ENCODE results near the gene ANKK1. TPM values are rescaled to one million over a fixed set of nuclear protein-coding genes. Genes with fewer than 3 reads are reported as not detected.

The ANKK1 gene
- total RNA-seq, 1 donor = 0.31 TPM

DNA sequence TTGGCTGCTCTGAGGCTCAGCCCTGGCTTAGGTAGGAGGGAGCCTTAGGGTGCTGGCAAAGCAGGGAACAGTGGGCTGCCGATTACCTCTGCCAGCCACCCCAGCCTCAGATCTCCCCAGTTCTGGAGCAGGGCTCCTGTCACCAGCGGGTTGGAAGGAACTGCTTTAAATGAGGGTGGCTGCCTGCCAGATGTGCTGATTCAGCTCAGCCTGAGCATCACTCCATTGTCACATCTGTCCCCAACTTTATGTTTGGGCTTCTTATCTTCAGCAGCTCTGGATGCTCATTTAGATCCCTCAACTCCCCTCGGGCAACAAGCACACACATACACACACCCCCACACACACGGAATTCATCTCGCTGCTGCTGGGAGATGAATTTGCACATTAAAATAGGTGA, 16.9 kb upstream of the ANKK1 start:
- H3K27me3 ChIP-seq (ENCODE audit: insufficient read depth, low read length) = no peaks in the 10 kb centered on the region
- H3K4me1 ChIP-seq (ENCODE audit: insufficient read depth, low read length) = no peaks in the 10 kb centered on the region
- H3K9me3 ChIP-seq (ENCODE audit: low read depth, low read length) = no peaks in the 10 kb centered on the region
- no peak overlapping the region for H3K4me3 ChIP-seq (ENCODE audit: low read length)

DNA sequence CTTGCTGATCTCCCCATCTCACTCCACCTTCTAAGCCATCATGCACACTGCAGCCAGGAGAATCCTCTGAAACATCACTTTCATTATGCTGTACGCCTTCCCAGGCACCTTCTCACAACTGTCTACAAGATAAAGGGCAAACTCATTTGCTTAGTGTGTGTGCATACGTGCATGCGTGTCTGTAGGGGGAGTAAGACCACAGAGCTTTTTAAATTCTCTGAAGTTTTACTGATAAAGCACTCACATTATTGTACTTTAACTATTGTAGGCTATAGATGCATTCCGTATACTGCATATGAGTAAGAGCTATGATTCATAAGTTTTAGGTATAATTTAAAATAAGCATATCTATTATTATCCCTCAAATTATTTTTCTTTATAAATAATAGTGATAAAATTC, 15.3 kb upstream of the ANKK1 start:
- Histone ChIP-seq H3K9me3 (ENCODE audit: low read depth, low read length) (no peaks in the 10 kb centered on the region), H3K4me1 (ENCODE audit: insufficient read depth, low read length) (no peaks in the 10 kb centered on the region), H3K27me3 (ENCODE audit: insufficient read depth, low read length) (no peaks in the 10 kb centered on the region), H3K4me3 (ENCODE audit: low read length) (no peak overlapping the region)

DNA sequence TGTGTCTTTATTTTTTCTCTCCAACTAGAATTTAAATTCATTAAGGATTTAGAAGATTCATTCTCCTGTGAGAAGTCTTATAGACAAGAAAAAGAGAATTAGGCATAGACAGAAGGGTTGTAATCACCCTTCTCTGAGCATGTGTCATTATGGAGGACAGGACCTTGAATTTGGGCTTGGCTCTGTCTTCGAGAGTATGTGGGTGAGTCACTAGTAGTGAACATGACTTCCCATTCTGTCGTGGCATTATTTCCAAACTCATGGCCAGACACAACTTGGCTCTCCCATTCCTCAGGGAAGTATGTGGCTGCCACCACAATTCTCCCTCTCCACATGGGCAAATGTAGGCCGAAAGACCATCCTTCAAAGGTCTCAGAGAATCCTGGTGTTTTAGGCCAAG, 14.3 kb upstream of the ANKK1 start:
- Histone ChIP-seq H3K27me3 (ENCODE audit: insufficient read depth, low read length) (no peaks in the 10 kb centered on the region), H3K9me3 (ENCODE audit: low read depth, low read length) (no peaks in the 10 kb centered on the region), H3K4me3 (ENCODE audit: low read length) (no peak overlapping the region), H3K4me1 (ENCODE audit: insufficient read depth, low read length) (no peaks in the 10 kb centered on the region)

DNA sequence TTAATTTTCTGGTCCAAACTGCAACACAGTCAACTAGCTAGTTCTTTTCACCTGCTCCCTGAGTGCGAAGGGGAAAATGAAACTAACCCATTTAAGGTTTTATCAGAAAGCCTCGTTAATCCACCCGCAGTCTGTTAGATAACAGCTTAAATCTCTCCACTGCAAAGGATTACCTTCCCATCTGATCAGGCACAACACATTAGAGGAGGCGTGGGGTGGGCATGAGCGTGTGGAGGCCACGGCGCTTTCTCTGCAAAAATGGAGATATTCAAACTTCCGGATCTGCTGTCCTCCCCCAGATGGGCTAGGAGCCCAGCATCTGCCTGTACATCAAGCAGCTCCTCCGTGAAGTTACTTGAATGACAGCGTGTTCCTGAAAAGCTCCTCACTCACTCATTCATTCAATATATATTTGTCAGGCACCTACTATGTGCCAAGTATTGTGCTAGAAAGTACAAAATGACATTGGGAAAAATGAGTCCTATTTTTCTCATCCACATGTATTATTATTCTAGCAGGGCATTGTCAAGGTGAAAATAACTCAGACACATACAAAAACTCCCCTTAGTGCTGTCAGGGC, 13.5 kb upstream of the ANKK1 start:
- no peaks in the 10 kb centered on the region for H3K4me1 ChIP-seq (ENCODE audit: insufficient read depth, low read length)
- H3K9me3 ChIP-seq (ENCODE audit: low read depth, low read length) = no peaks in the 10 kb centered on the region
- no peaks in the 10 kb centered on the region for H3K27me3 ChIP-seq (ENCODE audit: insufficient read depth, low read length)
- no peak overlapping the region for H3K4me3 ChIP-seq (ENCODE audit: low read length)

DNA sequence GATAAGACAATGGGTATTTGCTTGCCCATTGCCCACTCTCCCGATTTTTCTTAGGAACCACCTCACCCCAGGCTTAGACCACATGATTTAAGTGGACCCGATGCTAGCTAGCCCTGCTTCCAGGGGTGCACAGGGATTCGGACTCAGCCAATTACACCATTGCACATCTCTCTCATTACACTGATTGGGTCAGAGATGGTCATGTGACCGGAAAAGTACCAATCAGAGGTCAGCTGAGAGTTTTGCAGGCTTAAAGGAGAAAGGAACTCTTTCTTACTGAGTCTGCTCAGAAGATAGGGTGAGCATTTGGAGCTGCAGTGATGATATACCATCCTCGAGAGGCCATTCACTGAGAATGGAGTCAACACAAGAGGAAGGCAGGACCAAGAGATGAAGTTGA, 12.2 kb upstream of the ANKK1 start:
- H3K9me3 ChIP-seq (ENCODE audit: low read depth, low read length) = no peaks in the 10 kb centered on the region
- no peak overlapping the region for H3K4me3 ChIP-seq (ENCODE audit: low read length)
- H3K27me3 ChIP-seq (ENCODE audit: insufficient read depth, low read length) = no peaks in the 10 kb centered on the region
- no peaks in the 10 kb centered on the region for H3K4me1 ChIP-seq (ENCODE audit: insufficient read depth, low read length)

DNA sequence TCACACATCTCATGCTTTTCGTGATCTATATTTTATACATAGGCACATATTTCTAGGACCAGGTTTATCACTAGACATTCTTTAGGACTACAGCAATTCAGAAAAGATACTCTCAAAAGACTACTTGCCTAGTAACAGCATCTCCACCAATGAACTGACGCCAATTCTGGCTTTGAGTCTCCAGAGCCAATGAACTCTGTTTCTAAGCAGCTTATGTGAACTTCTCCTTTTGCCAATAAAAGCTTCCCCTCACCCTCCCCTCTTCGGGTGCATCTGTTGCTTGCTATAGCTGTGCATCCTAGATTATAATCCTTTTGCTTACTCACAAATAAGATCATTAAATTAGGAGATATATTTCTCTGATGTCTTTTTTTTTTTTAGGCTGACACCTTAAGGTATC, 11.4 kb upstream of the ANKK1 start:
- no peaks in the 10 kb centered on the region for H3K9me3 ChIP-seq (ENCODE audit: low read depth, low read length)
- H3K4me3 ChIP-seq (ENCODE audit: low read length) = no peak overlapping the region
- no peaks in the 10 kb centered on the region for H3K27me3 ChIP-seq (ENCODE audit: insufficient read depth, low read length)
- no peaks in the 10 kb centered on the region for H3K4me1 ChIP-seq (ENCODE audit: insufficient read depth, low read length)

DNA sequence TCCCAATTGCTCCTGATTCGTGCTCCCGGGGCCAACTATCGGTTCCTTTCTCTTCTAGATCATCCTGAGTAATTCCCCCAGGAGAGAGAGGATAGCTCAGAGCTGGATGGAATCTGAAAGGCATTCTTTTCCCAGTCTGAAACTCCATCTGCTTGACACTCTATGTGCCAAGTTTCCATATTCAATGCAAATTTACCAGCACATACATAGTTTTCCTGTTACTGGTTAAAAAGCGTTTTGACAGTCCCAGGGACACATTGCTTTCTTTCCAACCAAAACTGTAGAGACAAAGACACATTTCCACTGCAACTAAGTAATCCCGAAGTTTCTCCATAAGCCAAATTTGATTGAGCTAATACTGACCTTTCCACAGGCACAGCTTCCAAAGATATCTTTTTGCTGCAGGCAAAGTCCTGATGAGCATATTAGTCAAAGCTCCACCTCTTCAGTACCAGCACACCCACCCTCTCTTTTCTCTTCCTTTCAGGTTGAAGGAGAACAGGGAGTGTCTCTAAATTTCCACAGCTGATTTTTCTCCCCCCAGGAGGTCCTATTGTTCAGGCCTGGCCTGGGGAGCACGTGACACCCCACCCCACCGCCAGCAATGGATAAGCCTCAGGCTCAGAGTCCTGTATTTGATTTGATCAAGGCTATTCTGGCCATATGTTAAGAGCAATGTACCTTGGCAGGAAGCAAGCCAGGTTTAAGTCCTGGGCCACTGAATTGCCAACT, 9.7 kb upstream of the ANKK1 start:
- Histone ChIP-seq H3K4me3 (ENCODE audit: low read length) (no peak overlapping the region), H3K9me3 (ENCODE audit: low read depth, low read length) (no peaks in the 10 kb centered on the region), H3K4me1 (ENCODE audit: insufficient read depth, low read length) (no peaks in the 10 kb centered on the region), H3K27me3 (ENCODE audit: insufficient read depth, low read length) (no peaks in the 10 kb centered on the region)

DNA sequence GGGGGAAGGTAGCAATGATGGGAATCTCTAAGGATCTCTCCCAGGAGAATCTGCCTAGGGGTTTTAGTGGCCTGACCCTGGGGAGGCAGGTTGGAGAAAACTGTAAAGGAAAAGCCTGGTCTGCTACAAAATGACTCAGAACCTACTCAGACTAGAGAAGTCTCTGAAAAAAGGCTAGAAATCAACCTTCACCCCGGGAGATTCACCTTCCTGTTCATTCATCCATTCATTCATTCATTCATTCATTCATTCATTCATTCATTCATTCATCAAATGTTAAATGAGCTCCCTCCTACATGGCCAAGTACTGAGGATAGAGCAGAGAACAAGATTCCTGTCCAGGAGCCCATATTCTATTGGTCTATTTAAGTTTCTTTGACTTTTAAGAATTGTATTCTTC, 8.9 kb upstream of the ANKK1 start:
- no peaks in the 10 kb centered on the region for H3K9me3 ChIP-seq (ENCODE audit: low read depth, low read length)
- H3K4me1 ChIP-seq (ENCODE audit: insufficient read depth, low read length) = no peaks in the 10 kb centered on the region
- H3K4me3 ChIP-seq (ENCODE audit: low read length) = no peak overlapping the region
- no peaks in the 10 kb centered on the region for H3K27me3 ChIP-seq (ENCODE audit: insufficient read depth, low read length)

DNA sequence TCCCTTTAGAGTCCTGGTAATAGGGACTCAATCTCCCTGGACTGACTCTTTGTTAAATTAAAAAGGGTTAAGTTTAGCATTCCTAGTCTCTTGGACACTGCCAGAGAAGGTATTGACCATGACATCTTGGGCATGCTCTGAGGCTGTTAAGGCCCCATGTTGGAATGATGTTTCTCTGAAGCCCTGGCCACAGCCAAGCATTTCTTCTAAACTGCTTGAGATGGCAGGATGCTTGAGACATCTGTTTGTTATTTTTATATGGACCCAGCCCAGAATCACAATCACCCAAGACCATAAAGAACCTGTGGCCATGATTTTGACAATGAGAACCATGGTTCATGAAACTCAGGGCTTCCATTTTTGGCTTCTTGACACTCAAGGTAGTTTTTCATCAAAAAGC, 5.5 kb upstream of the ANKK1 start:
- no peak overlapping the region for H3K4me3 ChIP-seq (ENCODE audit: low read length)
- peaks cover 4% of the 10 kb centered on the region for H3K27me3 ChIP-seq (ENCODE audit: insufficient read depth, low read length)
- no peaks in the 10 kb centered on the region for H3K9me3 ChIP-seq (ENCODE audit: low read depth, low read length)
- H3K4me1 ChIP-seq (ENCODE audit: insufficient read depth, low read length) = no peaks in the 10 kb centered on the region

DNA sequence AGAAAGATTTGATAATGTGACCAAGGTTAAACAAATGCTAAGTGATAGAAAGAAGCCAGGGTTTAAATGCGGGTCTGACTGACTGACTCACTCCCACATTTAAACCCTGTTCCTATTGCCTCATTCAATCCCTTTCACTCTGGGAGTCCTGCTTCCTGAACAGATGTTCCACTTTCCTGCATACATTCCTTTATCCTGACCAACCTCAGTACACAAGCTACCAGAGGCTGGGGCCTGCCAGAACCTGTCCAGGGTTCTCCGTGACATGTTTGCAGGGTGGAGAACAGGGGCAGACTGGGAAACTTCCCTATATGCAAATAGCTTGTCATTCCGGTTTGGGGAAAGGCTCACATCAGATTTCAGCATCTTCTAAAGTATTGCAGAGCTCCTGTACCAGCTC, 3.0 kb upstream of the ANKK1 start:
- H3K27me3 ChIP-seq (ENCODE audit: insufficient read depth, low read length) = peaks cover 20% of the 10 kb centered on the region
- no peaks in the 10 kb centered on the region for H3K9me3 ChIP-seq (ENCODE audit: low read depth, low read length)
- H3K4me3 ChIP-seq (ENCODE audit: low read length) = no peak overlapping the region
- no peaks in the 10 kb centered on the region for H3K4me1 ChIP-seq (ENCODE audit: insufficient read depth, low read length)

DNA sequence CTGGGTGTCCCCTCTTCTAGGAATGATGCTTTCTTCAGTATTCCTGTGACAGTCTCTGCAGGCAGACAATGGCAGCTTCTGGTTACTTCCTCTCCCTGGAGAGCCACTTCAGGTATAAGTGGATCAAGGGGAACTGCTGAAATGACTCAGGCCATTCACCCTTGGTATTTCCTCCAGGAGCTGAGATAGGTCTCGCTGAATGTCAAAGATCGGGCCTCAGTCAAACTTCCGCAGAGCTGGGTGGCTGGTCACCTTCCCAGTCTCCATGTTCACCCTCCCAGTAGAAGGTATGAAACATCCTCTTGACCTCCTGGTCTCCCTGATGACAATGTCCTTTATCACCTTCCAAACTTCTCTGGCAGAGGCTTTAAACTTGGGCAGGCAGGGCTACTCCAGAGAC, 1.8 kb upstream of the ANKK1 start:
- H3K27me3 ChIP-seq (ENCODE audit: insufficient read depth, low read length) = peaks cover 26% of the 10 kb centered on the region

DNA sequence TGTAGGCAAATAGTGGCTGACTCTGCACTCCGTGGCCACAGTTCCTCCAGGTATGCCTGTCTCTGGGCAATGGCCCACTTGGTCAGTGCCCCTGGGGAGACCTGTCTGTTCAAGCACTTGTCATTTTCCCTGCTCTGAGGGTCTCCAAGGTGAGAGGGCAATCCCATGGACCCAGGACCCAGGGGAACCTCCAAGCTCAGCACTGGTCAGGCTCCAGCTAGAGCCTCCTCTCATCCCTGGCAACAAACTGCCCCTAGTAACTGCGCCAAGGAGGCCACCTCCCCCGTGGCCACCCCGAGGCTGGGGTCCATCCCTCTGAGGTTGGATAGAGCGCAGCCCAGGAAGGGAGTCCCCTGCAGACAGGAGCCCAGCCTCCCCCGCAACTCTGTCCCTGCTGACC, 713 bp upstream of the ANKK1 start:
- Histone ChIP-seq H3K9me3 (ENCODE audit: low read depth, low read length) (no peaks in the 10 kb centered on the region), H3K4me3 (ENCODE audit: low read length) (no peak overlapping the region), H3K27me3 (ENCODE audit: insufficient read depth, low read length) (peaks cover 26% of the 10 kb centered on the region), H3K4me1 (ENCODE audit: insufficient read depth, low read length) (no peaks in the 10 kb centered on the region)

More for the DNA sequence above, 1.8 kb upstream of the ANKK1 start:
- no peaks in the 10 kb centered on the region for H3K9me3 ChIP-seq (ENCODE audit: low read depth, low read length)
- no peak overlapping the region for H3K4me3 ChIP-seq (ENCODE audit: low read length)
- H3K4me1 ChIP-seq (ENCODE audit: insufficient read depth, low read length) = no peaks in the 10 kb centered on the region

DNA sequence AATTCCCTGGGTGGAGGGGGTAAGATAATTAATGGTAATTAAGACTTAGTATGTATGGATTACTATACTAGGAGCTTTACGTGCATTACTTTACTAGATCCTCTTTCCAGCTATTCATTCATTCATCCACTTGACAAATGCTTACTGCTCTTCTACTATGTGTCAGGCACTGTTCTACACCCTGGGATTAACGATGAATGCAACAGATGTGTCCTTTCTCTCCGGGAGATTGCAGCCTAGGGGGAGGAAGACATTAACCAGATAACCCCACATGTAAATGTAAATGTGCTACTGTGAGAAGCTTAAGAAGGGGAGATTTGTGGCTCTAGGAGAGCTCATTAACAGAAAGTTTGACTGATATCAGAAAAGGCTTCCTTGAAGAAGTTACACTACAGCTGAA, 1.7 kb downstream of the ANKK1 start:
- Histone ChIP-seq H3K27me3 (ENCODE audit: insufficient read depth, low read length) (peaks cover 26% of the 10 kb centered on the region), H3K4me3 (ENCODE audit: low read length) (no peak overlapping the region), H3K9me3 (ENCODE audit: low read depth, low read length) (no peaks in the 10 kb centered on the region), H3K4me1 (ENCODE audit: insufficient read depth, low read length) (no peaks in the 10 kb centered on the region)

DNA sequence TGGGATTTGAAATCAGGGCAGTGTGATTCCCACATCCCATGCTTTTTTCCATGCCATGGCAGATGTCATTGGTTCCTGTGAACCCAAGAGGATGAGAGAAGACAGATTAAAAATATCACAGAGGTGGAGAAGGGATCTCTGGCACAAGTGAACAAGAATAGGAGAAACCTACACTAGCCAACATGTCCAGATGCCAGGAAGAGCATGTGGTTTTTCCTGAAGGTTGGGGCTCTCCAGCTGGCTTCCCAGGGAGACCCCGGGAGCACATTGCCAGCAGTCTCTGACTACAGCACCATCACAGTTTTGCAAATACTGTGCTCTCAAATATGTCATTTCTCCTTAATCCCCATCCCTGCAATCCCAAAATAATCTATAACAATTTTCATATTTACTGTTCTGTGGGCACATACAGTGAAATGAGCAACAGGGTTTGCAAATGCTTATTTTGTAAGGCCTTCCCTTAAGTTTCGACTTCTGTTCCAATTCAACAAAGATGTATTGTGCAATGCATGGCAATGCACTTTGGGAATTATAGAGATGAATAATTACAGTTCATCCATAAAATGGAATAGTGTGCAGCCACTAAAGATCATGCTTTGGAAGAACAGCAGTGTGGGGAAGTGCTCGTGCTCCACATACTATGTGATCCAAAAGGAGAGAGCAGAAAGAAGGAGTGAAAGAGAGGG, 4.8 kb downstream of the ANKK1 start:
- peaks cover 19% of the 10 kb centered on the region for H3K27me3 ChIP-seq (ENCODE audit: insufficient read depth, low read length)

DNA sequence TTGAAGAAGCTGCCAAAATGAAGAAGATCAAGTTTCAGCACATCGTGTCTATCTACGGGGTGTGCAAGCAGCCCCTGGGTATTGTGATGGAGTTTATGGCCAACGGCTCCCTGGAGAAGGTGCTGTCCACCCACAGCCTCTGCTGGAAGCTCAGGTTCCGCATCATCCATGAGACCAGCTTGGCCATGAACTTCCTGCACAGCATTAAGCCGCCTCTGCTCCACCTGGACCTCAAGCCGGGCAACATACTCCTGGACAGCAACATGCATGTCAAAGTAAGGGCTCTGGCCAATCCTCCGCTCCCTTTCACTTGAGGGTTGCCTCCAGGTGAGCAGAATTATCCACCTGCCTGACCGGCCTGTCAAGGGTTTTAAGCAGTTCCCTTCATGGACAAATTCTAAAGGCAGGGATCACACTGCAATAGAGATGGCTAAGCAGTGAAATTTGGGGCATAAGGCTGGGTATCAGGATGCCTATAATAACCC, 6.0 kb downstream of the ANKK1 start:
- Histone ChIP-seq H3K9me3 (ENCODE audit: low read depth, low read length) (no peaks in the 10 kb centered on the region), H3K4me1 (ENCODE audit: insufficient read depth, low read length) (no peaks in the 10 kb centered on the region), H3K4me3 (ENCODE audit: low read length) (no peak overlapping the region), H3K27me3 (ENCODE audit: insufficient read depth, low read length) (peaks cover 9% of the 10 kb centered on the region)

More for the DNA sequence above, 4.8 kb downstream of the ANKK1 start:
- H3K9me3 ChIP-seq (ENCODE audit: low read depth, low read length) = no peaks in the 10 kb centered on the region
- no peaks in the 10 kb centered on the region for H3K4me1 ChIP-seq (ENCODE audit: insufficient read depth, low read length)
- H3K4me3 ChIP-seq (ENCODE audit: low read length) = no peak overlapping the region

Data from mononuclear cell (primary cell).